GM06990 (cell line): ENCODE data around the gene DOCK2.
"Not testable (repeated sequence)": the region's sequence is repeated elsewhere in the genome, so short reads cannot be mapped to it uniquely, and the experiment has no call there.

Source experiments
- DNase-seq: peaks from one replicate; pipeline ENCODE4 v3.0.0-alpha.2; 2011; ENCODE audit not compliant: insufficient read length; ENCODE audit errors: extremely low read depth
- H3K27me3 ChIP-seq: replicated peaks from 2 replicates; pipeline ENCODE4 v1.6.0; 2011; ENCODE audit warnings: low read length; ENCODE audit not compliant: control insufficient read depth, insufficient read depth
- H3K36me3 ChIP-seq: 2 replicates; pipeline ENCODE4 v1.5.1; 2011; ENCODE audit warnings: low read length; ENCODE audit not compliant: control insufficient read depth, insufficient read depth
- H3K4me3 ChIP-seq: replicated peaks from 2 replicates; pipeline ENCODE4 v1.5.1; 2011; ENCODE audit warnings: low read depth, mild to moderate bottlenecking, control low read depth, low read length
- TF ChIP-seq, protein P1 (sequence below): IDR thresholded peaks from 2 replicates; pipeline ENCODE4 v1.5.1; 2011; ENCODE audit warnings: low read length, control low read depth, mild to moderate bottlenecking, inconsistent platforms; ENCODE audit not compliant: insufficient read depth, poor library complexity, severe bottlenecking

Gene DOCK2

DNA sequence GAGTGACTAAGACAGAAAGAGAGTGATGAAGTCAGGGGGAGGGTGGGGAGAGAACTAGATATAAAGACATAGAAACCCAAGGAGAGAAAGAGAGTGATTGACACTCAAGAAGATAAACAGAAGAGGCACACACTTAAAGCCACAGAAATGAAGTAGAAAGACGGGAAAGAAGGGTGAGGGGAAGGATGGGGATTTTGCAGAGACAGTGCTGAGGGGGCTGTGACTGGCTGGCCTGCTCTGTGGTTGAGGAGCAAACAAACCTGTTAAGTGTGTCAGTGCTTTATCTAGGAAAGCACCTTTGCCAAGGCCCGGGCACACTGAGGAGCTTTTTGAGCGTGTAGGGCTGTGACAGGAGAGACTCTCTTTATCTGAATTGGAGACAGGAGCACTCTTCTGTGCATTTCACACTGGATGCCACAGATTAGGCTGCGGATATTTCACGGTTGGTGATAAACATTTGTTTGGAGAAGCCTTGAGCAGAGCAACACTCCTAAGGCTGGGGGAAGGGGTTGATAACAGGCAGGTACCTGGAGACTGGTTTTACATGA is 109.1 kb downstream of the DOCK2 start:
- Histone ChIP-seq H3K36me3 (peaks cover 22% of the 10 kb centered on the region), H3K4me3 (no peak overlapping the region), H3K27me3 (no peaks in the 10 kb centered on the region)
- TF ChIP-seq, protein P1, sequence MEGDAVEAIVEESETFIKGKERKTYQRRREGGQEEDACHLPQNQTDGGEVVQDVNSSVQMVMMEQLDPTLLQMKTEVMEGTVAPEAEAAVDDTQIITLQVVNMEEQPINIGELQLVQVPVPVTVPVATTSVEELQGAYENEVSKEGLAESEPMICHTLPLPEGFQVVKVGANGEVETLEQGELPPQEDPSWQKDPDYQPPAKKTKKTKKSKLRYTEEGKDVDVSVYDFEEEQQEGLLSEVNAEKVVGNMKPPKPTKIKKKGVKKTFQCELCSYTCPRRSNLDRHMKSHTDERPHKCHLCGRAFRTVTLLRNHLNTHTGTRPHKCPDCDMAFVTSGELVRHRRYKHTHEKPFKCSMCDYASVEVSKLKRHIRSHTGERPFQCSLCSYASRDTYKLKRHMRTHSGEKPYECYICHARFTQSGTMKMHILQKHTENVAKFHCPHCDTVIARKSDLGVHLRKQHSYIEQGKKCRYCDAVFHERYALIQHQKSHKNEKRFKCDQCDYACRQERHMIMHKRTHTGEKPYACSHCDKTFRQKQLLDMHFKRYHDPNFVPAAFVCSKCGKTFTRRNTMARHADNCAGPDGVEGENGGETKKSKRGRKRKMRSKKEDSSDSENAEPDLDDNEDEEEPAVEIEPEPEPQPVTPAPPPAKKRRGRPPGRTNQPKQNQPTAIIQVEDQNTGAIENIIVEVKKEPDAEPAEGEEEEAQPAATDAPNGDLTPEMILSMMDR = no peak
- DNase-seq = no peak

DNA sequence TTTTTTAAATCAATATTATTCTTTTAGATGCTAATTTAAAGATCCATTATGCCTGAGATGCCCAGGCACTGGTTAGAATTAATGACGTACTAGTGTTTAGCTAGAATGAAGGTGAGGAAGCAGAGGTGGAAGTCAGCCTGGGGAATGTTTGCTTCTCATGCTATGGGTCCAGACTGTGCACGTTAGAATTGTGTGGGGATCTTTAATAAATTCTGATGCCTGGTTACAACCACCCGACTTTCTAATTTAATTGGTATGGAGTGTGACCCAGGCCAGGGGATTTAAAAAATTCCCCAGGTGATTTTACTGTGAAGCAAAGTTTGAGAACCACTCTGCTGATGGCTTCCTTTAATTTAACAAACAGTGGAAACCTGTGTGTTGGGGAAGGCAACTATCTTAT is 111.1 kb downstream of the DOCK2 start:
- H3K36me3 ChIP-seq = peaks cover 28% of the 10 kb centered on the region

DNA sequence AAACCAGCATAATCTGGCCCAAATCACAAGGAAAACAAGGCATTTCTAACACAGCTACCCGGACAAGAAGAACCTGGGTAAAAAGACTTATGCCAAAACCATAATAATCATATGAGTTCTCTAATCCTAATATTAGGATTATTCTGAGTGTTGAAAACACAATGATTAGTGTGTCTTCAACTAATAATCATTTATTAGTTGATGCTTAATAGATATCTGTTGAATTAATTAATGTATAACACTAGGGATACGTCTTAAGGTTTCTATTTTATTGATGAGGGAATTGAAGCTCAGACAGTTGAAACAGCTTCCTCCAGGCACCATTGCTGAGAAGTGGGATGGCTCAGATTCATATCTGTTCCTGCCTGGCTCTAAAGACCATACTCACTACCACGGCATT is 112.2 kb downstream of the DOCK2 start:
- peaks cover 28% of the 10 kb centered on the region for H3K36me3 ChIP-seq
- TF ChIP-seq, protein P1 = no peak
- no peak overlapping the region for H3K4me3 ChIP-seq
- no peaks in the 10 kb centered on the region for H3K27me3 ChIP-seq
- DNase-seq = no peak

More for the DNA sequence above, 111.1 kb downstream of the DOCK2 start:
- no peak overlapping the region for H3K4me3 ChIP-seq
- no peak for DNase-seq
- TF ChIP-seq, protein P1 = no peak
- H3K27me3 ChIP-seq = no peaks in the 10 kb centered on the region

DNA sequence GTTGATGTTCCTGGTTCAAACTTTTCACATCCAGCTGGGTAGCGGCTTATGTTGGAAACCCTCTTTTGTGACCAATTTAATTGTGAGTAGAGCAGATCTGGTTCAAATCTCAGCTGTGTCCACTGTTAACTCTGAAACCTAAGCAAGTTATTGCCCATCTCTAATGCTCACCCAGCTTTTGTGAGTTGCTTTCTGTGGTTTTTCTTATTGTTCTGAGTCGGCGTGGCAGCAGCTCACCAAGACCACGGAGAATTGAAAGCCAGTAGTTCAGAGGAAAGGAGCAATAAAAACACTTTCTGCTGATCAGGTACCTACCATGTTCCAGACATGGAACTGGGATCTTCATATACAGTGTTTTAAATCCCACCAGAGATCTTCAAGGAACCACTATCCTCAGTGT is 114.4 kb downstream of the DOCK2 start:
- DNase-seq = no peak
- H3K4me3 ChIP-seq = no peak overlapping the region
- TF ChIP-seq, protein P1 = no peak
- H3K27me3 ChIP-seq = no peaks in the 10 kb centered on the region
- peaks cover 27% of the 10 kb centered on the region for H3K36me3 ChIP-seq

DNA sequence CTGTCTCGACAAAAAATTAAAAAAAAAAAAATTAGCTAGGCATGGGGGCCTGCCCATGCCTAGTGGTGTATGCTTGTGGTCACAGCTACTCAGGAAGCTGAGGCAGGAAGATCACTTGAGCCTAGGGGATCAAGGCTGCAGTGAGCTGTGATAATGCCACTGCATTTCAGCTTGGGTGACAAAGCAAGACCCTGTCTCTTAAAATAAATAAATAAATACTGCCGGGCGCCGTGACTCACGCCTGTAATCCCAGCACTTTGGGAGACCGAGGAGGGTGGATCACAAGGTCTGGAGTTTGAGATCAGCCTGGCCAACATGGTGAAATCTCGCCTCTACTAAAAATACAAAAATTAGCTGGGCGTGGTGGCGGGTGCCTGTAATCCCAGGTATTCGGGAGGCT is 115.5 kb downstream of the DOCK2 start:
- not testable (repeated sequence) for DNase-seq, H3K4me3 ChIP-seq, H3K27me3 ChIP-seq
- peaks cover 27% of the 10 kb centered on the region for H3K36me3 ChIP-seq

DNA sequence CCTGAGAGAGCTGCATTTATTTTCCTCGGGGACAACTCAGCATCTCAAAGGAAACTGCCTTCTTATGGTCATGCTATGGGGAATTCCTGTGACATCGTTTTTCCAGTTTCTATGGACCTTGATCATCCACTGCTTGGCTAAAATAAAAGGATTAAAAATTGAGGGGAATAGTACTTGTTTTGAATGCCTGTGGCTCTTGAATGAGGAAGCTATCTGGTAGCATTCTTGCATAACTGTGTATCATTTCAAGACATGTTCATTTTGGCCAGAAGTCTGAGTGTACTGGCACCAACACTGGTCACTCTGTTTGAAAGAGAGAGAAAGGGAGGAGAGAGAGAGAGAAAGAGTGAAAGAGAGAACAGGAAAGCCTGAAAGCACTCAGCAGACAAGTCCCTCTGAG is 116.7 kb downstream of the DOCK2 start:
- TF ChIP-seq, protein P1 = no peak
- peaks cover 24% of the 10 kb centered on the region for H3K36me3 ChIP-seq
- no peak for DNase-seq
- H3K27me3 ChIP-seq = no peaks in the 10 kb centered on the region
- H3K4me3 ChIP-seq = no peak overlapping the region
